ENCODE measurements around the gene ATRN.

GRCh38 chr20:3485913-3486312, 15.1 kb downstream of the ATRN start:
- TF ChIP-seq CTCF (IDR thresholded peaks at IDR 0.05; ENCODE audit: borderline replicate concordance, extremely low read depth, low read length, poor library complexity, severe bottlenecking) (no peak), EZH2 (IDR thresholded peaks at IDR 0.05; ENCODE audit: borderline replicate concordance, low read depth, low read length, severe bottlenecking) (no peak)
